Bronchial epithelial cell (primary cell): ENCODE measurements around the gene CACNA1G. TPM values are rescaled to one million over a fixed set of nuclear protein-coding genes. Genes with fewer than 3 reads are reported as not detected.

Source experiments
- DNase-seq: peaks from one replicate; pipeline ENCODE4 v3.0.0-alpha.2; 2010; ENCODE audit warnings: low read depth
- FAIRE-seq: peaks from 2 replicates; lab custom pipeline; 2011; peaks lifted over from hg19 to GRCh38; lab: Jason Lieb, UNC
- H3K27me3 ChIP-seq: 2 replicates; pipeline ENCODE4 v1.5.1; 2011; ENCODE audit warnings: low read length; ENCODE audit not compliant: control insufficient read depth, insufficient read depth
- H3K36me3 ChIP-seq: 2 replicates; pipeline ENCODE4 v1.5.1; 2011; ENCODE audit warnings: low read length; ENCODE audit not compliant: control insufficient read depth, insufficient read depth
- H3K4me3 ChIP-seq: 2 replicates; pipeline ENCODE4 v1.5.1; 2011; ENCODE audit warnings: mild to moderate bottlenecking, low read depth, low read length, control low read depth
- CTCF ChIP-seq: IDR thresholded peaks from 2 replicates; pipeline ENCODE4 v1.5.1; 2011; ENCODE audit warnings: mild to moderate bottlenecking, moderate library complexity, low read length, control low read depth, inconsistent platforms; ENCODE audit not compliant: insufficient read depth, severe bottlenecking
- total RNA-seq: library from RNA; depleted of rRNA; stranded (reverse); fragments of >200 nt; gene quantifications from 2 replicates; pipeline ENCODE4 v1.2.1, GENCODE V29; 2014

The CACNA1G gene
- total RNA-seq, 1 donor from 2014 or later: not detected

DNA sequence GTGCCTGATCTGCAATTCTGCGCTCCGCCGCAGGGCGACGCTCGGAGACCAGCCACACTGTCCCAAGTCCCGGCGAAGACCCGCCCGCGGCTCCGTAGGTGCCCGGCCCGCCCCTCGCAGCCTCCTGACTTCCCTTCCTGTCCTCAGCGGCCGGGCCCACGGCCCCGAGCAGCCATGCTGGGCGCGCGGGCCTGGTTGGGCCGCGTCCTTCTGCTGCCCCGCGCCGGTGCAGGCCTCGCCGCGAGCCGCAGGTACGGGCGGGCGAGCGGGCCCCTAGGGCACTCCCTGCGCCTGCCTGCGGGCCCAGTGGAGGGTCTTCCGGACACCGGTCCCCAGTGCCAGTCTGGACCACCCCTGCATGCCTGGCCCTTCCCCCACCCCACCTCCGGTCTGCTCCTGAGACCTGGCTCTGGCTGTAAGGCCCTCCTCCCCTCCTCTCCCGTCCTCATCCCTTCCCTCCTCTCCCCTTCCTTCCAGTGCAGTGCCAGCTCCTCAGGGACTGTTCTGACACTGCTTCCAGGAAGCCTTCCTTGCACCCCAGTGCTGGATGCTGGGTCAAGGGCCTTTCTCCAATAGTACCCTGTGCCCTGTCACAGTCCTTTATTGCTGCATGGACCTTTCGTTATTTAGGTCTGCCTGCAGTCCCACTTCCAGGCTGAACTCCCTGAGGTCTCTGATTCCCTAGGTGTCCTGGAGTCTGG is 13.3 kb upstream of the CACNA1G start, which contains the start of gene SPATA20:
TSS of gene SPATA20 (plus strand) at position 140 of the 701 bp plus-strand sequence. CDS start at position 175, 35 bp downstream.
- H3K27me3 ChIP-seq: no peaks in the 10 kb centered on the region
- peak; percentile 99 for TF ChIP-seq CTCF
- peaks cover 2% of the 10 kb centered on the region for H3K36me3 ChIP-seq
- no peak for FAIRE-seq
- H3K4me3 ChIP-seq: peak within 1 kb of the TSS; percentile 51
- peak; percentile 75 for DNase-seq

- H3K4me3 ChIP-seq: peak overlapping the region; percentile 51
- DNase-seq (no peak), FAIRE-seq (no peak)
- peaks cover 2% of the 10 kb centered on the region for H3K36me3 ChIP-seq
- no peak for TF ChIP-seq CTCF
- no peaks in the 10 kb centered on the region for H3K27me3 ChIP-seq
Observed at GRCh38 chr17:50547736-50548083, 12.8 kb upstream of the CACNA1G start.

DNA sequence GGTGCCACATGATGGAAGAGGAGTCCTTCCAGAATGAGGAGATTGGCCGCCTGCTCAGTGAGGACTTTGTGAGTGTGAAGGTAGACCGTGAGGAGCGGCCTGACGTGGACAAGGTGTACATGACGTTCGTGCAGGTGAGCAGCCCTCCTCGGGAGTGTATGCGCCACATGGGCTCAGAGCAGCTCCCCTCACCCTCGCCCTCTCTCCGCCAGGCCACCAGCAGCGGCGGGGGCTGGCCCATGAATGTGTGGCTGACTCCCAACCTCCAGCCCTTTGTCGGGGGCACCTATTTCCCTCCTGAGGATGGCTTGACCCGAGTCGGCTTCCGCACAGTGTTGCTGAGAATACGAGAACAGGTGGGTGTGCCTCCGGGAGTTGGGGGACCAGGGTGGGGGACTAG is 11.7 kb upstream of the CACNA1G start:
- Histone ChIP-seq H3K36me3 (peaks cover 2% of the 10 kb centered on the region), H3K4me3 (no peak overlapping the region), H3K27me3 (no peaks in the 10 kb centered on the region)
- DNase-seq: no peak
- TF ChIP-seq CTCF: no peak
- FAIRE-seq: no peak

GRCh38 chr17:50549256-50549941 is 11.1 kb upstream of the CACNA1G start:
- peak; percentile 47 for FAIRE-seq
- TF ChIP-seq CTCF: no peak
- no peak for DNase-seq
- H3K4me3 ChIP-seq: no peak overlapping the region
- H3K36me3 ChIP-seq: peaks cover 2% of the 10 kb centered on the region
- no peaks in the 10 kb centered on the region for H3K27me3 ChIP-seq

DNA sequence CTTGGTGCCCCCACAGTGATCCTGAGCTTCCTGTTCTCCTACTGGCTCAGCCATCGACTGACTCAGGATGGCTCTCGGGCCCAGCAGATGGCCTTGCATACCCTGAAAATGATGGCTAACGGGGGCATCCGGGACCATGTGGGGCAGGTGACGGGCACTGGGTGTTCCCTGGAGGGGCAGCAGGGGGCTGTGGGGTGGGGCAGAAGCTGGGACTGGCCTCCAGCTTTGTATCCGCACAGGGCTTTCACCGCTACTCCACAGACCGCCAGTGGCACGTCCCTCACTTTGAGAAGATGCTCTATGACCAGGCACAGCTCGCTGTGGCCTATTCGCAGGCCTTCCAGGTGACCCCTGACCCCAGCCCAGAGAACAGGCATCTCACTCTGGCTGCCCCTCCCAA is 10.5 kb upstream of the CACNA1G start:
- Histone ChIP-seq H3K4me3 (no peak overlapping the region), H3K27me3 (no peaks in the 10 kb centered on the region), H3K36me3 (peaks cover 2% of the 10 kb centered on the region)
- DNase-seq (no peak), FAIRE-seq (no peak)
- TF ChIP-seq CTCF: no peak
